ENCODE results near the gene KIAA1210. TPM values are rescaled to one million over a fixed set of nuclear protein-coding genes. Genes with fewer than 3 reads are reported as not detected.

KIAA1210 gene
- total RNA-seq, 4 donors from 2014 or later = not detected

GRCh38 chrX:119101168-119101567 lies 26.4 kb downstream of the KIAA1210 start:
- ATAC-seq = no peak
- in situ Hi-C loops (cut with MboI; ENCODE audit: low sequenced_read_pairs in 4 of 4) = no loop called here
- no peak for DNase-seq
- H3K4me1 ChIP-seq = no peaks in the 10 kb centered on the region
- intact Hi-C loops (cut with DNase I; ENCODE audit: low total_unique reads) = no loop called here
- no peak overlapping the region for H3K27ac ChIP-seq
- H3K36me3 ChIP-seq = no peaks in the 10 kb centered on the region
- no peaks in the 10 kb centered on the region for H3K9me3 ChIP-seq
- no peak overlapping the region for H3K4me3 ChIP-seq
- TF ChIP-seq CTCF (IDR thresholded peaks at IDR 0.05 in 4 of 5, conservative IDR thresholded peaks at IDR 0.05 in 1 of 5) (no peak), POLR2A (IDR thresholded peaks at IDR 0.05) (no peak)
- no peaks in the 10 kb centered on the region for H3K27me3 ChIP-seq

- intact Hi-C loops (cut with DNase I; ENCODE audit: low total_unique reads) = no loop called here
- no peak overlapping the region for H3K27ac ChIP-seq
- in situ Hi-C loops (cut with MboI; ENCODE audit: low sequenced_read_pairs in 4 of 4) = no loop called here
- no peaks in the 10 kb centered on the region for H3K36me3 ChIP-seq
- DNase-seq (no peak), ATAC-seq (no peak)
- no peaks in the 10 kb centered on the region for H3K27me3 ChIP-seq
- H3K9me3 ChIP-seq = no peaks in the 10 kb centered on the region
- no peak overlapping the region for H3K4me3 ChIP-seq
- no peaks in the 10 kb centered on the region for H3K4me1 ChIP-seq
- TF ChIP-seq CTCF (IDR thresholded peaks at IDR 0.05 in 4 of 5, conservative IDR thresholded peaks at IDR 0.05 in 1 of 5) (no peak), POLR2A (IDR thresholded peaks at IDR 0.05) (no peak)
These were observed 31.7 kb downstream of the KIAA1210 start for GRCh38 chrX:119095936-119096335.

- Histone ChIP-seq H3K4me3 (no peak overlapping the region), H3K27me3 (no peaks in the 10 kb centered on the region), H3K36me3 (no peaks in the 10 kb centered on the region), H3K4me1 (no peaks in the 10 kb centered on the region), H3K9me3 (no peaks in the 10 kb centered on the region), H3K27ac (no peak overlapping the region)
- ATAC-seq (no peak), DNase-seq (no peak)
- intact Hi-C loops (cut with DNase I; ENCODE audit: low total_unique reads) = no loop called here
- TF ChIP-seq CTCF (IDR thresholded peaks at IDR 0.05 in 4 of 5, conservative IDR thresholded peaks at IDR 0.05 in 1 of 5) (no peak), POLR2A (IDR thresholded peaks at IDR 0.05) (no peak)
- in situ Hi-C loops (cut with MboI; ENCODE audit: low sequenced_read_pairs in 4 of 4) = no loop called here
These were observed 32.8 kb downstream of the KIAA1210 start for GRCh38 chrX:119094819-119095218.

GRCh38 chrX:119093991-119094735 lies 33.4 kb downstream of the KIAA1210 start:
- intact Hi-C loops (cut with DNase I; ENCODE audit: low total_unique reads) = no loop called here
- no peaks in the 10 kb centered on the region for H3K9me3 ChIP-seq
- no peak for ATAC-seq

More at GRCh38 chrX:119093991-119094735, 33.4 kb downstream of the KIAA1210 start:
- no peak overlapping the region for H3K27ac ChIP-seq
- no peak for DNase-seq
- in situ Hi-C loops (cut with MboI; ENCODE audit: low sequenced_read_pairs in 4 of 4) = no loop called here
- no peaks in the 10 kb centered on the region for H3K4me1 ChIP-seq
- H3K4me3 ChIP-seq = no peak overlapping the region
- TF ChIP-seq CTCF (IDR thresholded peaks at IDR 0.05 in 4 of 5, conservative IDR thresholded peaks at IDR 0.05 in 1 of 5) (no peak), POLR2A (IDR thresholded peaks at IDR 0.05) (no peak)
- no peaks in the 10 kb centered on the region for H3K27me3 ChIP-seq
- no peaks in the 10 kb centered on the region for H3K36me3 ChIP-seq

Measured in gastrocnemius medialis (tissue), 4 donors.